NCI-H1694 treated with DMSO at 0.1 percent for 48 hours (cell line): ENCODE measurements around the gene CADM2.
"Not testable (repeated sequence)": the region's sequence is repeated elsewhere in the genome, so short reads cannot be mapped to it uniquely, and the experiment has no call there.

ENCODE experiments used
- DNase-seq: peaks from one replicate; lab custom pipeline; 2025; lab: John Stamatoyannopoulos, UW

Gene CADM2

GRCh38 chr3:85670634-85671205 lies 711.9 kb downstream of the CADM2 start:
- no peak for DNase-seq

DNA sequence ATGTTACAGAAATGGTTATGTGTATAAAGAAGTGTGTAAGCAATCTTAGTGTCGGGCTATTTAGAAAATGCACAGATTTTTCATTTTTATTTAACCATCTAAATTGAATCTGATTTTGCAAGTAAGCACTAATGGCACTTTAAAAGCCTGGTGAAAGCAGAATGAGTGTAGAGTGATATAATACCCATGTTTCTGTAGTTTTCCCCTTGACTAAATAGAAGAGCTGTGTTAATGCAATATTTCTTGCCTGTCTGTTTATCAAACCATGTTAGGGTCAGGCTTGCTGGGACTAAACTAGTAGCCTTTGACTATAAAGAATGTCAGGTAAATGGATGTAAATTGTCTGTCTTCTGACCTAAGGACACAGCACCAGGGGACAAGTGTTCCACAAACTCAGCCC lies 714.0 kb downstream of the CADM2 start:
- no peak for DNase-seq

DNA sequence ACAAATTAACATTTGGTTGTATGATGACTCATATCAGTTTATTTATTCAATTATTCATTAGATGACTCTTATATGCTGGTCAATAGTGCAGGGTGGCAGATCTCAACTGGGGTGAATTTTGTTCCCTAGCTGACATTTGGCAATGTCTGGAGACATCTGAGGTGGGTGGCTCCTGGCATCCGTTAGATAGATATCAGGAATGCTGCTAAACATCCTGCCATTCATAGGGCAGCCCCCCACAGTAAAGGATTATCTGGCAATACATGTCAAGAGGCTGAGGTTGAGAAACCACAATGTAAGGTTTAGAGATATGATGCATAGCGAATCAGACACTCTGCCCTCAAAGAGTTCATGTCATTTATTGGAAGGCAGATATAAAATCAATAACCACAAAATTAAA lies 719.9 kb downstream of the CADM2 start:
- no peak for DNase-seq

GRCh38 chr3:85681906-85682305 lies 723.1 kb downstream of the CADM2 start:
- DNase-seq: no peak

DNA sequence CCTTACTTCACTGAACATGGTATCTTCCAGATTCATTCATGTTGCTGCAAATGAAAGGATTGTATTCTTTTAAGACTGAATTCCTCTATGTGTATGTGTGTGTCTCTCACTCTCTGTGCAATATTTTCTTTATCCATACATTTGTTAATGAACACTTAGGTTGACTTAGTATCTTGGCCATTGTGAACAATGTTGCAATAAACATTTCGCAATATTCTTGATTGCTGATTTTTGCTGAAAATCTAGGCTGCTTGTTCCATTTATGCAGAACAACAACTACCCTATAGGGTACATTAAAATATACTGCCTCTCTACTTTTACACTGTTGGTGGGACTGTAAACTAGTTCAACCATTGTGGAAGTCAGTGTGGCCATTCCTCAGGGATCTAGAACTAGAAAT lies 732.4 kb downstream of the CADM2 start:
- no peak for DNase-seq

- DNase-seq: no peak
These were observed 738.4 kb downstream of the CADM2 start for GRCh38 chr3:85697156-85697555.

- no peak for DNase-seq
These were observed 747.3 kb downstream of the CADM2 start for GRCh38 chr3:85706130-85706529.

DNA sequence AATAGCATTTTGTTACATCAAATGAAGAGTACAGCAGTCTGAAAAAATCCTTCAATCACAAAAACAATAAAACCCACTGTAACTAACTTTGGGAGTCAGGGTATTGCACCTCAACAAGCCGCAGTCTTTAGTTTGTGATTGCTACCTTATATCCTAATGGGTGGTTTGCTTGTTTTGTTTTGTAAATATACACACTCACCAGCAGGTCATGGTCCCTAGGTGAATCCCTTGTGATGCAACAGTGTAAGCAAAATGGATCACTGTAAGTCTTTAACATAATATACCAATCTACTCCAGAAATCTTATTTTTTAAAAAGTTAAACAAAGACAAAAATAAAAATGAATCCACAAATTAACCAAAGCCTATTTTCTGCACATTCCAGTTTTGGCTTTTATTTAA lies 749.5 kb downstream of the CADM2 start:
- not testable (repeated sequence) for DNase-seq

- no peak for DNase-seq
These were observed 750.6 kb downstream of the CADM2 start for GRCh38 chr3:85709346-85709892.

DNA sequence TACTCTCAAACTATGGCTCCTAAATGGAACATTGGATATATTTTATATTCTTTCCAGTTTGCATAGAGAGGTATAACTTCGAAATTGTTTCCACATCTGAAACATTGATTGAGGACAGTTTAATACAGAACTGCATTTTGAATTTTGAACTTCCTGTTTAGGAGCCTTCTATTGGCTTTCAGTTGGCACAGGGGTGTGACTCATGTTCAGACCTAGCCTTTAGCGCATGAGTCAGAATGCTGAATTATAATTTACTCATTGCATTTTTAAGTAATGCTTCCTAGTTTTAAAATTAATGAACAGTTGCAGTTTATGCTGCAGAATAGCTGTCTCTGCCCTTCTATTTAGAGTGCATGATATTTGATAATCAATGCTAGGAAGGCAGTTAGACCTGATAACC lies 751.7 kb downstream of the CADM2 start:
- DNase-seq: no peak

- DNase-seq: no peak
These were observed 762.8 kb downstream of the CADM2 start for GRCh38 chr3:85721409-85722145.

- no peak for DNase-seq
These were observed 767.0 kb downstream of the CADM2 start for GRCh38 chr3:85725809-85726208.

DNA sequence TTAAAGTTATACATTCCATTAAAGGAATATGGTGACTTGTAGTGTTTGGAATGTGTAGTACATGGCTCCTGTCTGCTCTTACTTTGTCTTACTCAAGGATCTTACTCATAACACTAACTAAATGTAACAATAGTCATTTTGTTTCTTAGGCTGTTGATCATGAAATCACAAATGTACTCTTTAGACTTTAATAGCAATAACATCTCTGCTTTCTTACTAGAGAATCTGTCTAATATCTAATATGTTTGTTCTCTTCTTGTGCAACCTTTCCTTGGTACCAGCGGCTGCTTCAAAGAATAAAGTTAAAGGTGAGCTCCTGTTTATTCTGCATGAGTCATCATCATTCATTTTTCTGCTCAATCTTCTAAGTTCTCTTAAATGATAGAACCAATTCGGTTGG lies 767.5 kb downstream of the CADM2 start:
- DNase-seq: no peak

GRCh38 chr3:85737846-85738245 lies 779.1 kb downstream of the CADM2 start:
- no peak for DNase-seq

- no peak for DNase-seq
These were observed 781.8 kb downstream of the CADM2 start for GRCh38 chr3:85740561-85740960.

GRCh38 chr3:85758442-85758841 lies 799.7 kb downstream of the CADM2 start:
- no peak for DNase-seq

GRCh38 chr3:85760342-85760741 lies 801.6 kb downstream of the CADM2 start:
- DNase-seq: no peak

GRCh38 chr3:85780806-85781205 lies 822.0 kb downstream of the CADM2 start:
- DNase-seq: no peak

- no peak for DNase-seq
These were observed 823.0 kb downstream of the CADM2 start for GRCh38 chr3:85781806-85782205.

GRCh38 chr3:85783291-85783690 lies 824.5 kb downstream of the CADM2 start:
- no peak for DNase-seq

DNA sequence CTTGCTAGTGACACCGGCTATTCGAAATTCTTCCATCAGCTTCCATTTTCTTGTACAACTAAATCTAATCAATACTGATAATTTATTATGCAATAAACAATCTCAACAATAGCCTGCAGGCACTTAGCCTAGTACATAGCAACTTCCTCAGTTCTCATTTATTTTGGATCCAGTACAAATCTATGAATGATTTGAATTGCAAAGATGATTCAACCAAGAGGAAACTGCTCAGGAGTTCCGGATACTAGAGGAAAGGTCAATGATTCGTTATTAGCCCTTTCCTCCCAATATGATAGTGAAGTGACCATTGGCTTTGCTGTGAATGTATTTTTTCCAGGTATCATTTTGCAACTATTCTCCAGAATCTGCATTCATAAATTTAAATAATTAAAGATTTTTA lies 827.0 kb downstream of the CADM2 start:
- no peak for DNase-seq

GRCh38 chr3:85790445-85791030 lies 831.7 kb downstream of the CADM2 start:
- DNase-seq: no peak

- DNase-seq: no peak
These were observed 837.4 kb downstream of the CADM2 start for GRCh38 chr3:85796140-85796539.
